ENCODE data around the gene RNPEP.

The RNPEP gene

GRCh38 chr1:201964261-201964660, 18.2 kb upstream of the RNPEP start:
- DNase-seq: no peak

- no peak for DNase-seq
Observed at GRCh38 chr1:201966171-201966570, 16.3 kb upstream of the RNPEP start.

GRCh38 chr1:201968202-201968925, 14.1 kb upstream of the RNPEP start:
- no peak for DNase-seq

GRCh38 chr1:201970334-201971159, 11.9 kb upstream of the RNPEP start:
- DNase-seq: no peak

- DNase-seq: peak; percentile 23 to 35
Observed at GRCh38 chr1:201982082-201982622, 296 bp upstream of the RNPEP start.

GRCh38 chr1:201983380-201983805, 945 bp downstream of the RNPEP start:
- no peak for DNase-seq

- no peak for DNase-seq
Observed at GRCh38 chr1:201984446-201984845, 2.0 kb downstream of the RNPEP start.

GRCh38 chr1:201985355-201985754, 2.9 kb downstream of the RNPEP start:
- no peak for DNase-seq

GRCh38 chr1:201988601-201989000, 6.2 kb downstream of the RNPEP start:
- no peak for DNase-seq

GRCh38 chr1:201989354-201990128, 7.1 kb downstream of the RNPEP start:
- DNase-seq: no peak

GRCh38 chr1:201990427-201990826, 8.0 kb downstream of the RNPEP start:
- no peak for DNase-seq

- peak; percentile 47 to 65 for DNase-seq
Observed at GRCh38 chr1:201999625-202000238, 17.3 kb downstream of the RNPEP start.

GRCh38 chr1:202002507-202002906, 20.1 kb downstream of the RNPEP start:
- no peak for DNase-seq

GRCh38 chr1:202004711-202005110, 22.3 kb downstream of the RNPEP start:
- DNase-seq: no peak

- DNase-seq: peak in 1 of 2 experiments; percentile 24
Observed at GRCh38 chr1:202005958-202006357, 23.5 kb downstream of the RNPEP start.

- DNase-seq: no peak
Observed at GRCh38 chr1:202007304-202007703, 24.9 kb downstream of the RNPEP start.

- DNase-seq: no peak
Observed at GRCh38 chr1:202007805-202008489, 25.5 kb downstream of the RNPEP start.

GRCh38 chr1:202009326-202010179, 27.1 kb downstream of the RNPEP start:
- DNase-seq: peak; percentile 75 to 78

GRCh38 chr1:202010180-202011015, 27.9 kb downstream of the RNPEP start, which contains the start of gene ELF3:
TSS of gene ELF3 (plus strand) at chr1:202010587. CDS start at chr1:202011137, 550 bp downstream.
- peak; percentile 90 to 95 for DNase-seq

GRCh38 chr1:202011994-202012393, 29.5 kb downstream of the RNPEP start:
- no peak for DNase-seq

All from SHP77 (cell line).